K562 (cell line): ENCODE results near the gene MFSD12.

ENCODE experiments used
- DMBX1 ChIP-seq: fragments of 250-450 bp; sonication (Bioruptor Pico); IDR thresholded peaks from 2 replicates; pipeline ENCODE4 v1.8.0; 2022; ENCODE audit warnings: inconsistent platforms, mild to moderate bottlenecking, moderate library complexity, borderline replicate concordance
- RCOR1 ChIP-seq, 2 experiments: IDR thresholded peaks; 2 replicates each; pipeline ENCODE4 v1.6.1; 2012; ENCODE audit warnings: low read depth in 2 of 2, low read length in 2 of 2, borderline replicate concordance in 1 of 2, improper control_type of control experiment in 1 of 2
- SP2 ChIP-seq: IDR thresholded peaks from 2 replicates; pipeline ENCODE4 v1.6.1; 2011; ENCODE audit warnings: mild to moderate bottlenecking, low read depth, low read length, moderate library complexity; ENCODE audit not compliant: poor library complexity, severe bottlenecking; ENCODE audit errors: extremely low read depth

DNA sequence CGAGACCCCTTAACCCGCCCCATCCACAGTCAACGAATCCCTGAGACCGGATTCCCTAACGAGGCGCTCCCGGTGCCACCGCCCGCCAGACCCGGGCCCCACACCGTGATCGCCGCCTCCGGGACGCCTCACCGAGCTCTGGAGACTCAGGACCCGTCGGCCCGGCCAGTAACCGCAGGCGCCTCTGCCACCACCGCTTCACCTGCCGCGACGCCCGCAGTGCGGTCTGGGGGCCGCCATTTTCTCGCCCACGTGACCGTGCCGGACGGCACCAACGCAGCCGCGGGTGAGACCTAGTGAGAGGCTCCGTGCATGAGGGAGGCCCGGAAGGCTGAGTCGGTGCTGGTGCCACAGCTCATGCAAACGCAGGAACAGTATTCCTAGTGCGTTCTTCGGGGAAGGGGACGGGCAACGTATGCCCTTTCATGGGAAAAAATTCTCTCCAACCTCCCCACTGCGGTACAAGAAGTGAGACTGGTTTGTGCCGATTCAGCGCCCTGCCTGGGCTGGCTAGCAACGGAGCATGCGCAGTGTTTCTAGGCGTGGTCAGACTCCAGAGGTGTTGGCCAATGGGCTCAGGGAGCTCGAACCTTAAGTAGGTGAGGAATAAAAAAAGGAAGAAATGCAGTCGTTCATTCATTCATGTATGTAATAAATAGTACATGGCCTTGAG lies 56.8 kb downstream of the MFSD12 start, which contains the start of gene DOHH:
- TF ChIP-seq DMBX1 (CRISPR knock-in tag) = 0 out of 2 replicates have a peak, but pooled peaks have one; percentile 17
- no peak for TF ChIP-seq SP2
- TF ChIP-seq RCOR1 (IDR thresholded peaks at IDR 0.05; ENCODE audit: borderline replicate concordance in 1 of 2, low read depth in 2 of 2, low read length in 2 of 2) = no peak
